Heart right ventricle (tissue), 16 donors: ENCODE measurements around the gene APOLD1. TPM values are rescaled to one million over a fixed set of nuclear protein-coding genes. Genes with fewer than 3 reads are reported as not detected.

Experiments
- ATAC-seq, 8 donors: fragments of 200-7000 bp; cut with Tn5 transposase; one replicate each; pipeline ENCODE4 v1.9.1; 2020; ENCODE audit warnings: mild to moderate bottlenecking in 8 of 8, moderate library complexity in 8 of 8, moderate number of reproducible peaks in 1 of 8
- DNase-seq, 2 donors: peaks; one replicate each; pipeline ENCODE4 v3.0.0-alpha.2; 2020
- H3K27ac ChIP-seq, 10 donors: fragments of 200-600 bp; sonication (generic) in 2 of 10; one replicate each; pipeline versions ENCODE4 v1.5.0 to v1.8.0; 2020 to 2022; ENCODE audit warnings: mild to moderate bottlenecking in 3 of 10
- H3K27me3 ChIP-seq, 7 donors: fragments of 200-600 bp; one replicate each; pipeline ENCODE4 v1.8.0; 2021 to 2022; ENCODE audit warnings: mild to moderate bottlenecking in 2 of 7
- H3K36me3 ChIP-seq, 9 donors: fragments of 200-600 bp; sonication (generic) in 1 of 9; one replicate each; pipeline versions ENCODE4 v1.5.0 to v1.8.0; 2020 to 2022; ENCODE audit warnings: mild to moderate bottlenecking in 2 of 9
- H3K4me1 ChIP-seq, 9 donors: fragments of 200-600 bp; sonication (generic) in 1 of 9; one replicate each; pipeline versions ENCODE4 v1.5.0 to v1.8.0; 2020 to 2022; ENCODE audit warnings: mild to moderate bottlenecking in 4 of 9
- H3K4me3 ChIP-seq, 10 donors: fragments of 200-600 bp; sonication (generic) in 2 of 10; one replicate each; pipeline versions ENCODE4 v1.5.0 to v1.8.0; 2020 to 2022; ENCODE audit warnings: mild to moderate bottlenecking in 7 of 10, moderate library complexity in 2 of 10
- H3K9me3 ChIP-seq, 11 donors: fragments of 200-600 bp in 10 of 11; sonication (generic) in 2 of 11; one replicate each; pipeline versions ENCODE4 v1.5.0 to v1.8.0; 2013 to 2022; ENCODE audit warnings: mild to moderate bottlenecking in 2 of 11, control low read depth in 1 of 11, moderate library complexity in 1 of 11
- CTCF ChIP-seq, 9 donors: fragments of 200-600 bp; sonication (generic) in 2 of 9; IDR thresholded peaks; one replicate each; pipeline versions ENCODE4 v1.5.0 to v1.8.0; 2021 to 2022; ENCODE audit warnings: antibody characterized with exemption in 9 of 9, mild to moderate bottlenecking in 5 of 9, moderate library complexity in 1 of 9
- WGBS, 2 donors: extraction: QIAGEN DNeasy Blood & Tissue Kit; methylation state at CpG; one replicate each; pipeline ENCODE4 v1.1.7; 2013; ENCODE audit warnings: inconsistent platforms in 1 of 2; 5-methylcytosine and 5-hydroxymethylcytosine counted together
- intact Hi-C, 10 donors: fragments of 100-400 bp; cut with DNase I; formaldehyde crosslinking; loops; one replicate each; pipeline versions ENCODE4 v1.11.1 to v1.14.2; 2022
- polyA plus RNA-seq, 2 donors: library from polyadenylated mRNA; stranded (reverse); fragments of 200-250 nt; gene quantifications; one replicate each; pipeline ENCODE4 v1.2.3, GENCODE V29; 2013
- total RNA-seq, 10 donors: library from RNA; stranded (reverse); fragmentation: NEBNext Ultra II Directional in 3 of 10; extraction: Animal tissue kit (Norgen Biotek cat#: 25700) in 3 of 10; gene quantifications; one replicate each; pipeline versions ENCODE4 v1.2.1 to v1.2.4, GENCODE V29; 2021 to 2023
- donor health status: Arrhythmogenic right ventricular cardiomyopathy.
- donor health status: ischemic (EF 13 %, LVEDD 7.1; RV severe dilation, severe dysfunction).
- donor health status: healthy with polysubstance abuse.
- donor health status: DM: no; HTN: yes; CAD: no.
- donor health status: DM: no; HTN: no; CAD: no.
- donor health status: ischemic (EF 25% LVEDD 6.9; RV normal size, moderate dysfunction).
- donor health status: ischemic (EF 25% LVEDD 5.7; RV mildly dilated, moderate dysfunction).
- donor health status: healthy.
- donor health status: DM: yes; HTN: yes; CAD: no.
- donor health status: Ischemic cardiomyopathy.
- donor health status: ischemic (EF 35%, LVEDD 5.7; RV mildly dilated, moderate dysfunction).
- donor health status: nonischemic (EF 11% LVEDD 7.7; RV severe dilation, severe dysfunction).
- donor health status: DM: yes; HTN: yes; CAD: no.
- donor health status: PGD.
- donor health status: ischemic (EF 29% LVEDD 5.4; RV normal size, mild dysfunction).
- donor health status: nonischemic (EF 23%, LVEDD 6.1; RV moderate dilation, normal function).

APOLD1 gene
- total and polyA plus RNA-seq, 12 donors: 11.1 to 98.8 (median 20.6) TPM

GRCh38 chr12:12812618-12813119 lies 27.2 kb downstream of the APOLD1 start:
- Histone ChIP-seq H3K27ac (peak overlapping the region in 5 of 10 donors; percentile 61 to 90 (median 82)), H3K4me1 (peaks cover 5 to 69% (median 48%) of the 10 kb centered on the region in 9 donors), H3K4me3 (peak overlapping the region in 6 of 10 donors; percentile 53 to 97 (median 85)), H3K36me3 (peaks cover 0 to 31% (median 0%) of the 10 kb centered on the region in 9 donors), H3K9me3 (no peaks in the 10 kb centered on the region), H3K27me3 (no peaks in the 10 kb centered on the region)
- no peak for DNase-seq
- intact Hi-C loops: loop anchor here in 1 of 10 donors (2.0 kb wide), 1 partner anchor 24 kb away; no protein-coding TSS in a partner anchor
- no peak for TF ChIP-seq CTCF (IDR thresholded peaks at IDR 0.05)
- 71 to 73% methylated on average over 14 of the region's 14 CpGs for WGBS, 2 donors
- peak in 1 of 8 donors; percentile 6 for ATAC-seq

- Histone ChIP-seq H3K4me3 (peak within 1 kb of the TSS; percentile 53 to 97 (median 88)), H3K27ac (peak within 1 kb of the TSS in 8 of 10 donors; percentile 37 to 90 (median 79)), H3K27me3 (no peaks in the 10 kb centered on the region), H3K9me3 (no peaks in the 10 kb centered on the region), H3K4me1 (peaks cover 5 to 69% (median 43%) of the 10 kb centered on the region in 9 donors), H3K36me3 (peaks cover 0 to 35% (median 0%) of the 10 kb centered on the region in 9 donors)
- DNase-seq (peak; percentile 96 to 97), ATAC-seq (peak; percentile 92 to 98 (median 94))
- peak; percentile 89 to 99 (median 96) for TF ChIP-seq CTCF (IDR thresholded peaks at IDR 0.05)
- intact Hi-C loops: loop anchor here in 1 of 10 donors (2.0 kb wide), 1 partner anchor 25 kb away; no protein-coding TSS in a partner anchor
- 2 to 3% methylated on average over 35 of the region's 35 CpGs for WGBS, 2 donors
These were observed 28.0 kb downstream of the APOLD1 start, which contains the start of gene DDX47 for GRCh38 chr12:12813120-12814101. TSS of gene DDX47 (plus strand) at chr12:12813346. CDS start at chr12:12813368, 22 bp downstream.

- Histone ChIP-seq H3K27ac (peak overlapping the region in 1 of 10 donors; percentile 17), H3K4me1 (peaks cover 5 to 75% (median 45%) of the 10 kb centered on the region in 9 donors), H3K27me3 (no peaks in the 10 kb centered on the region), H3K4me3 (no peak overlapping the region), H3K36me3 (peaks cover 0 to 66% (median 17%) of the 10 kb centered on the region in 9 donors), H3K9me3 (no peaks in the 10 kb centered on the region)
- DNase-seq (no peak), ATAC-seq (no peak)
- 91 to 94% methylated on average over 7 of the region's 7 CpGs for WGBS, 2 donors
- intact Hi-C loops: no loop called here
- no peak for TF ChIP-seq CTCF (IDR thresholded peaks at IDR 0.05)
These were observed 32.2 kb downstream of the APOLD1 start for GRCh38 chr12:12817616-12818015.

- intact Hi-C loops: no loop called here
- Histone ChIP-seq H3K27me3 (no peaks in the 10 kb centered on the region), H3K4me3 (no peak overlapping the region), H3K36me3 (peaks cover 0 to 77% (median 28%) of the 10 kb centered on the region in 9 donors), H3K9me3 (no peaks in the 10 kb centered on the region), H3K4me1 (peaks cover 5 to 69% (median 44%) of the 10 kb centered on the region in 9 donors), H3K27ac (peak overlapping the region in 1 of 10 donors; percentile 32)
- TF ChIP-seq CTCF (IDR thresholded peaks at IDR 0.05): no peak
- DNase-seq (no peak), ATAC-seq (no peak)
- WGBS, 2 donors: 96% methylated on average over 4 of the region's 4 CpGs
These were observed 33.2 kb downstream of the APOLD1 start for GRCh38 chr12:12818701-12819100.
